Regular cardiac myocyte (primary cell): ENCODE results near the gene NLRC5. TPM values are rescaled to one million over a fixed set of nuclear protein-coding genes. Genes with fewer than 3 reads are reported as not detected.

Source experiments
- total RNA-seq: library from RNA; depleted of rRNA; stranded (reverse); fragments of >200 nt; gene quantifications from 2 replicates; pipeline ENCODE4 v1.2.3, GENCODE V29; 2014

NLRC5 gene, protein sequence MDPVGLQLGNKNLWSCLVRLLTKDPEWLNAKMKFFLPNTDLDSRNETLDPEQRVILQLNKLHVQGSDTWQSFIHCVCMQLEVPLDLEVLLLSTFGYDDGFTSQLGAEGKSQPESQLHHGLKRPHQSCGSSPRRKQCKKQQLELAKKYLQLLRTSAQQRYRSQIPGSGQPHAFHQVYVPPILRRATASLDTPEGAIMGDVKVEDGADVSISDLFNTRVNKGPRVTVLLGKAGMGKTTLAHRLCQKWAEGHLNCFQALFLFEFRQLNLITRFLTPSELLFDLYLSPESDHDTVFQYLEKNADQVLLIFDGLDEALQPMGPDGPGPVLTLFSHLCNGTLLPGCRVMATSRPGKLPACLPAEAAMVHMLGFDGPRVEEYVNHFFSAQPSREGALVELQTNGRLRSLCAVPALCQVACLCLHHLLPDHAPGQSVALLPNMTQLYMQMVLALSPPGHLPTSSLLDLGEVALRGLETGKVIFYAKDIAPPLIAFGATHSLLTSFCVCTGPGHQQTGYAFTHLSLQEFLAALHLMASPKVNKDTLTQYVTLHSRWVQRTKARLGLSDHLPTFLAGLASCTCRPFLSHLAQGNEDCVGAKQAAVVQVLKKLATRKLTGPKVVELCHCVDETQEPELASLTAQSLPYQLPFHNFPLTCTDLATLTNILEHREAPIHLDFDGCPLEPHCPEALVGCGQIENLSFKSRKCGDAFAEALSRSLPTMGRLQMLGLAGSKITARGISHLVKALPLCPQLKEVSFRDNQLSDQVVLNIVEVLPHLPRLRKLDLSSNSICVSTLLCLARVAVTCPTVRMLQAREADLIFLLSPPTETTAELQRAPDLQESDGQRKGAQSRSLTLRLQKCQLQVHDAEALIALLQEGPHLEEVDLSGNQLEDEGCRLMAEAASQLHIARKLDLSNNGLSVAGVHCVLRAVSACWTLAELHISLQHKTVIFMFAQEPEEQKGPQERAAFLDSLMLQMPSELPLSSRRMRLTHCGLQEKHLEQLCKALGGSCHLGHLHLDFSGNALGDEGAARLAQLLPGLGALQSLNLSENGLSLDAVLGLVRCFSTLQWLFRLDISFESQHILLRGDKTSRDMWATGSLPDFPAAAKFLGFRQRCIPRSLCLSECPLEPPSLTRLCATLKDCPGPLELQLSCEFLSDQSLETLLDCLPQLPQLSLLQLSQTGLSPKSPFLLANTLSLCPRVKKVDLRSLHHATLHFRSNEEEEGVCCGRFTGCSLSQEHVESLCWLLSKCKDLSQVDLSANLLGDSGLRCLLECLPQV (N-terminal part only)
- 17.5 and 19.0 TPM in 2 replicates for total RNA-seq

DNA sequence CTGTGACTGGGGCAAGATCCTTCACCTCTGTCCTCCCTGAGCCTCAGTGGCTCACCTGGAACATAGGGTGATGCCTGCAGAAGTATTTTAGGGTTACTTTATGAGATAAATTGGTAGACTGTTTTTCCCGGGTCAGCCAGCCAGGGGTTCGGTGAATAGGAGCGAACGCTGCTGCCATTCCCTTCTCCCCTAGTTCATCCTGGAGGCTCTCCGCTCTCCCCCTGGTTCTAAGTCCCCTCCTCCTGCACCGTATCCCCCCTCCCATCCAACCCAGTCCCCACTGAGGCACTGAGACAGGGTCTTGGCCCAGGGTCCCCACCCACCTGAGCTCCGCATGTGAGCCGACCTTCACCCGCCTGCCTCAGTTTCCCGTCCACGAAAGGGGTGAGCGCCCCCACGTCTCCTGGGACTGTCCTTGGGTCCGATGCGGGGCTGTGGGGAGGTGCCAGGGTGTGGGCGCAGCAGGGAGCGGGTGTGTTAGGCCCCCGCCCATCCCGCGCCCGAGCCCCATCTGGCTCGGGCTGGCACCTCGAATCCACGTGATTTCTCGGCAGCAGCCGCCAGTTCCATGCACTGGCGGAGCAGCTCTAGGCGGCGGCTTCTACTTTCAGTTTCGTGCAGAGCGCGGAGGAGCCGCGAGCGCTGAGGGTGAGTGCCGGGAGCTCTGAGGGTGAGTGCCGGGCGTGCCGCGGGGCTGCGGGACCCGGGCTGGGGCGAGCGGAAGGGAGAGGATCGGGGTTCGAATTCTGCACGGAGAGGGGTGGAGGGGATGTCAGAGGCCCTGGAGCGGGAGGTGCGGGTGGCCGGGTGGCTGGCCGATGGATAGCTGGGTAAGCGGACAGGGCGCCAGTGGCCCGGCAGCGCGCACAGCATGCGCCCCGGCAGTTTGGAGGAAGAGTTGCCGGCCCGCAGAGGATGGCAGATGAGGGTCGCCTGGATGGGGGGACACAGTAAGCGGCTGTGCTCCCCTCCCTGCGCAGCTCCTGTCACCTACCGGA, at the start of gene NLRC5:
TSS of gene NLRC5 (plus strand) at position 610 of the 998 bp plus-strand sequence. CDS start 31,156 bp downstream, outside the sequence.

DNA sequence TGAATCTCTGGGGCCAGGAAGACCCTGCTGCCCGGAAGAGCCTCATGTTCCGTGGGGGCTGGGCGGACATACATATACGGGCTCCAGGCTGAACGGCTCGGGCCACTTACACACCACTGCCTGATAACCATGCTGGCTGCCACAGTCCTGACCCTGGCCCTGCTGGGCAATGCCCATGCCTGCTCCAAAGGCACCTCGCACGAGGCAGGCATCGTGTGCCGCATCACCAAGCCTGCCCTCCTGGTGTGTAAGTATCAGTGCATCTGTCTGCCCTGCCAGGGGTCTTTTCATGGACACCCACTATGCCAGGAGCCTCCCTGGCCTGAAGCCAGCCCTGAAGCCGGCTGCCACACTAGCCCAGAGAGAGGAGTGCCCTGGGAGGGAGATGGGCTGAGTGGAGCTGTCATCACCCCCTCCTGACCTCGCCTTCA, 27.5 kb upstream of the NLRC5 start, which contains the start of gene CETP:
TSS of gene CETP (plus strand) at position 100 of the 431 bp plus-strand sequence. CDS start at position 130, 30 bp downstream.

DNA sequence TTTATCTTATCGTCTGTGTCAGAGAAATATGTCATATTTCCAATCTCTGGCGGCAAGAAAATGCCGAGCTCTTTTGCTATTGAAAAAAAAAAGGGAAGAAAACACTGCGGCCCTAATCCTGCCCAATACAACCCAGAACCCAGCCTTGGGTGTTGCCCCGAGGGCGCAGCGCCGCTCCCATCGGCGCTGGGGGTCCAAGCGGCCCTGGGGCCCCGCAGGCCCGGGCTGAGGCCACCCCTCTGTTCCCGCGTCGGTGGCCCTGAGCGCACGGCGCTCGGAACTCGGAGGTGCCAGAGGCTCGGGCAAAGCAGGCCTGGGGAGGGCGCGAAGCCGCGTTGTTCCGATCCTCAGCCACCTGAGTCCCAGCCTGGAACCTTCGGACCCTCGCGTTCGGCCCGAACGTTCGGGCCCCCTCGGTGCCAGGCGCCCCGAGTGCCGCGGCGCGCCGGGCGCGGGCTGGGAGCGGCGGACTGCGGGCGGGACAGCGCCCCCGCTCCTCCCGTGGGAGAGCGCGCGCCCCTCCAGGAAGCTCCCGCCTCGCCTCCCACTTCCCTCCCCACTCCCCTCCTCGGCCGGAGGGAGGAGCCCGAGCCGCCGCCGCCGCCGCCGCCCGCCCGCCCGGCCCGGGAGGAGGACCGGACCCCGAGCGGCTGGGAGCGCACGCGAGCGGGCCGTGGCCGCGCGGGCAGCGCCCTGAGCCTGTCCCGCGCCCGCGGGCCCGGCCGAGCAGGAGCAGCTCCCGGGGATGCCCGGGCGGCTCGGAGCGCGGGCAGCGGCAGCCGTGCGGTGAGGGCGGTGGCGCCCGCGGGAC, 102.8 kb downstream of the NLRC5 start, which contains the start of gene CPNE2:
TSS of gene CPNE2 (plus strand) at position 609 of the 811 bp plus-strand sequence. CDS start 18,160 bp downstream, outside the sequence.

Other genes starting within 250 kb of the NLRC5 start
- gene SLC12A3, start 124.3 kb upstream of the NLRC5 start, total RNA-seq: not detected in 2 replicates
- gene HERPUD1, start 57.4 kb upstream of the NLRC5 start, total RNA-seq: 82.1 and 95.8 TPM in 2 replicates
- 0.19 and 0.56 TPM in 2 replicates for gene CETP, start 27.6 kb upstream of the NLRC5 start, total RNA-seq
- gene CPNE2, start 103.0 kb downstream of the NLRC5 start, total RNA-seq: 7.3 and 15.3 TPM in 2 replicates
- 63.4 and 89.0 TPM in 2 replicates for gene PSME3IP1, start 196.5 kb downstream of the NLRC5 start, total RNA-seq
- gene RSPRY1, start 196.8 kb downstream of the NLRC5 start, total RNA-seq: 35.8 and 48.5 TPM in 2 replicates